Activated CD4-positive, alpha-beta T cell treated with anti-CD3 and anti-CD28 coated beads, Interleukin-2, amount 10 ng/mL, durations not matched to agents 24 days and 14 days (primary cell): ENCODE results near the gene MYO9B. TPM values are rescaled to one million over a fixed set of nuclear protein-coding genes. Genes with fewer than 3 reads are reported as not detected.

ENCODE experiments used
- DNase-seq: peaks from one replicate; pipeline ENCODE4 v3.0.0; 2022
- H3K27ac Mint-ChIP-seq: one replicate; pipeline ENCODE4 v1.8.0; 2022; ENCODE audit warnings: mild to moderate bottlenecking, mixed read lengths
- H3K27me3 Mint-ChIP-seq: one replicate; pipeline ENCODE4 v1.8.0; 2022; ENCODE audit warnings: mixed read lengths
- H3K36me3 Mint-ChIP-seq: one replicate; pipeline ENCODE4 v1.8.0; 2022; ENCODE audit warnings: low read depth, mild to moderate bottlenecking, mixed read lengths
- H3K4me1 Mint-ChIP-seq: one replicate; pipeline ENCODE4 v1.8.0; 2021; ENCODE audit warnings: mixed read lengths
- H3K4me3 Mint-ChIP-seq: one replicate; pipeline ENCODE4 v1.8.0; 2022; ENCODE audit warnings: mild to moderate bottlenecking, moderate library complexity, mixed read lengths
- H3K9me3 Mint-ChIP-seq: one replicate; pipeline ENCODE4 v1.8.0; 2021; ENCODE audit warnings: mixed read lengths
- intact Hi-C: fragments of 100-400 bp; cut with micrococcal nuclease; formaldehyde crosslinking; loops from one replicate; pipeline ENCODE4 v1.15.1; 2023
- total RNA-seq: library from RNA; stranded (reverse); gene quantifications from 2 replicates; pipeline ENCODE4 v1.2.3, GENCODE V29; 2022

MYO9B gene
- total RNA-seq, 1 donor from 2014 or later: 120 TPM

- no peak overlapping the region for H3K27ac Mint-ChIP-seq
- intact Hi-C loops: no loop called here
- H3K4me1 Mint-ChIP-seq: peaks cover 21% of the 10 kb centered on the region
- peaks cover 47% of the 10 kb centered on the region for H3K36me3 Mint-ChIP-seq
- H3K4me3 Mint-ChIP-seq: no peak overlapping the region
- no peaks in the 10 kb centered on the region for H3K27me3 Mint-ChIP-seq
- no peaks in the 10 kb centered on the region for H3K9me3 Mint-ChIP-seq
- DNase-seq: no peak
These were observed 136.2 kb downstream of the MYO9B start for GRCh38 chr19:17211547-17212446.

GRCh38 chr19:17213334-17213733, 137.8 kb downstream of the MYO9B start:
- H3K4me1 Mint-ChIP-seq: peaks cover 21% of the 10 kb centered on the region
- intact Hi-C loops: no loop called here
- no peaks in the 10 kb centered on the region for H3K9me3 Mint-ChIP-seq
- DNase-seq: no peak
- no peak overlapping the region for H3K27ac Mint-ChIP-seq
- H3K36me3 Mint-ChIP-seq: peaks cover 59% of the 10 kb centered on the region
- H3K4me3 Mint-ChIP-seq: no peak overlapping the region
- H3K27me3 Mint-ChIP-seq: no peaks in the 10 kb centered on the region

GRCh38 chr19:17214508-17215126, 139.0 kb downstream of the MYO9B start:
- intact Hi-C loops: loop anchor here (1.0 to 2.0 kb wide), 2 partner anchors 12 to 52 kb away; partner anchors contain the start of genes BABAM1 and OCEL1
- H3K27ac Mint-ChIP-seq: peak overlapping the region; percentile 97
- H3K4me1 Mint-ChIP-seq: peaks cover 14% of the 10 kb centered on the region
- H3K9me3 Mint-ChIP-seq: no peaks in the 10 kb centered on the region
- H3K27me3 Mint-ChIP-seq: no peaks in the 10 kb centered on the region
- no peak for DNase-seq
- H3K4me3 Mint-ChIP-seq: peak overlapping the region; percentile 86
- peaks cover 53% of the 10 kb centered on the region for H3K36me3 Mint-ChIP-seq

- DNase-seq: peak; percentile 96
- H3K27ac Mint-ChIP-seq: peak within 1 kb of the TSS; percentile 97
- H3K27me3 Mint-ChIP-seq: no peaks in the 10 kb centered on the region
- peaks cover 51% of the 10 kb centered on the region for H3K36me3 Mint-ChIP-seq
- no peaks in the 10 kb centered on the region for H3K9me3 Mint-ChIP-seq
- H3K4me1 Mint-ChIP-seq: peaks cover 10% of the 10 kb centered on the region
- intact Hi-C loops: loop anchor here (1.0 to 2.0 kb wide), 2 partner anchors 11 to 51 kb away; partner anchors contain the start of genes BABAM1 and OCEL1
- H3K4me3 Mint-ChIP-seq: peak within 1 kb of the TSS; percentile 86
These were observed 139.8 kb downstream of the MYO9B start, which contains the start of gene USE1 for GRCh38 chr19:17215127-17215971. TSS of gene USE1 (plus strand) at chr19:17215357. CDS start at chr19:17215406, 49 bp downstream.

- intact Hi-C loops: no loop called here
- peaks cover 10% of the 10 kb centered on the region for H3K4me1 Mint-ChIP-seq
- H3K27ac Mint-ChIP-seq: peak overlapping the region; percentile 97
- peak overlapping the region; percentile 86 for H3K4me3 Mint-ChIP-seq
- H3K36me3 Mint-ChIP-seq: peaks cover 45% of the 10 kb centered on the region
- H3K9me3 Mint-ChIP-seq: no peaks in the 10 kb centered on the region
- no peaks in the 10 kb centered on the region for H3K27me3 Mint-ChIP-seq
- DNase-seq: no peak
These were observed 140.6 kb downstream of the MYO9B start for GRCh38 chr19:17216058-17216670.

- H3K9me3 Mint-ChIP-seq: no peaks in the 10 kb centered on the region
- H3K36me3 Mint-ChIP-seq: peaks cover 31% of the 10 kb centered on the region
- no peak for DNase-seq
- no peak overlapping the region for H3K4me3 Mint-ChIP-seq
- H3K27me3 Mint-ChIP-seq: no peaks in the 10 kb centered on the region
- H3K27ac Mint-ChIP-seq: no peak overlapping the region
- H3K4me1 Mint-ChIP-seq: peaks cover 10% of the 10 kb centered on the region
- intact Hi-C loops: no loop called here
These were observed 143.7 kb downstream of the MYO9B start for GRCh38 chr19:17219286-17219685.

- no peaks in the 10 kb centered on the region for H3K27me3 Mint-ChIP-seq
- DNase-seq: no peak
- intact Hi-C loops: no loop called here
These were observed 144.7 kb downstream of the MYO9B start for GRCh38 chr19:17220207-17220758.

GRCh38 chr19:17225053-17225452, 149.5 kb downstream of the MYO9B start:
- no peak overlapping the region for H3K27ac Mint-ChIP-seq
- no peaks in the 10 kb centered on the region for H3K9me3 Mint-ChIP-seq
- H3K4me1 Mint-ChIP-seq: peaks cover 3% of the 10 kb centered on the region
- DNase-seq: no peak
- intact Hi-C loops: loop anchor here (5.0 kb wide), 1 partner anchor 82 kb away; the partner anchor contains the start of genes DDA1 and MRPL34
- peak overlapping the region; percentile 66 for H3K4me3 Mint-ChIP-seq
- no peaks in the 10 kb centered on the region for H3K36me3 Mint-ChIP-seq
- H3K27me3 Mint-ChIP-seq: no peaks in the 10 kb centered on the region

More at GRCh38 chr19:17220207-17220758, 144.7 kb downstream of the MYO9B start:
- Mint-ChIP-seq H3K27ac (no peak overlapping the region), H3K36me3 (peaks cover 29% of the 10 kb centered on the region), H3K9me3 (no peaks in the 10 kb centered on the region), H3K4me1 (peaks cover 5% of the 10 kb centered on the region), H3K4me3 (no peak overlapping the region)

- no peaks in the 10 kb centered on the region for H3K27me3 Mint-ChIP-seq
- peaks cover 3% of the 10 kb centered on the region for H3K4me1 Mint-ChIP-seq
- H3K9me3 Mint-ChIP-seq: no peaks in the 10 kb centered on the region
- intact Hi-C loops: loop anchor here (1.0 to 5.0 kb wide), 3 partner anchors 9 to 81 kb away; partner anchors contain the start of genes DDA1, MRPL34 and USE1
- peak within 1 kb of the TSS; percentile 99 for H3K27ac Mint-ChIP-seq
- DNase-seq: peak; percentile 99
- H3K4me3 Mint-ChIP-seq: peak within 1 kb of the TSS; percentile 95
- peaks cover 2% of the 10 kb centered on the region for H3K36me3 Mint-ChIP-seq
These were observed 150.7 kb downstream of the MYO9B start, which contains the start of gene OCEL1 for GRCh38 chr19:17226002-17226933. TSS of gene OCEL1 (plus strand) at chr19:17226226. CDS start at chr19:17226248, 22 bp downstream.

GRCh38 chr19:17227798-17228367, 152.3 kb downstream of the MYO9B start:
- H3K36me3 Mint-ChIP-seq: peaks cover 7% of the 10 kb centered on the region
- H3K4me1 Mint-ChIP-seq: peaks cover 3% of the 10 kb centered on the region
- no peak overlapping the region for H3K4me3 Mint-ChIP-seq
- H3K27ac Mint-ChIP-seq: no peak overlapping the region
- no peaks in the 10 kb centered on the region for H3K27me3 Mint-ChIP-seq
- no peak for DNase-seq
- no peaks in the 10 kb centered on the region for H3K9me3 Mint-ChIP-seq
- intact Hi-C loops: loop anchor here (5.0 kb wide), 1 partner anchor 79 kb away; the partner anchor contains the start of genes DDA1 and MRPL34

GRCh38 chr19:17229890-17230289, 154.3 kb downstream of the MYO9B start:
- H3K36me3 Mint-ChIP-seq: peaks cover 9% of the 10 kb centered on the region
- H3K4me1 Mint-ChIP-seq: peaks cover 6% of the 10 kb centered on the region
- DNase-seq: no peak
- no peaks in the 10 kb centered on the region for H3K9me3 Mint-ChIP-seq
- H3K4me3 Mint-ChIP-seq: no peak overlapping the region
- no peak overlapping the region for H3K27ac Mint-ChIP-seq
- intact Hi-C loops: loop anchor here (5.0 to 10.0 kb wide), 2 partner anchors 55 to 77 kb away; partner anchors contain the start of genes ANKLE1, DDA1 and MRPL34
- H3K27me3 Mint-ChIP-seq: no peaks in the 10 kb centered on the region
